Thyroid gland (tissue), 4 donors: Measurements from ENCODE around the gene KLK5.

Source experiments
- CTCF ChIP-seq, 6 experiments: fragments of 200-600 bp in 3 of 6; fragments of 450-650 bp in 3 of 6; sonication (generic) in 3 of 6; IDR thresholded peaks; one replicate each; pipeline ENCODE4 v1.5.1; 2016 to 2019; ENCODE audit warnings: antibody characterized with exemption in 6 of 6, mild to moderate bottlenecking in 2 of 6, inconsistent platforms in 1 of 6, moderate library complexity in 1 of 6
- POLR2A ChIP-seq, 2 donors: fragments of 450-650 bp; IDR thresholded peaks; one replicate each; pipeline ENCODE4 v1.6.1; 2017; ENCODE audit warnings: antibody characterized with exemption in 2 of 2, mild to moderate bottlenecking in 2 of 2, moderate library complexity in 1 of 2

GRCh38 chr19:50911206-50912101 is 41.4 kb downstream of the KLK5 start, which contains the start of gene KLK4:
- no peak for TF ChIP-seq CTCF (IDR thresholded peaks at IDR 0.05)
- no peak for TF ChIP-seq POLR2A (IDR thresholded peaks at IDR 0.05)
